Stimulated activated naive B cell treated with anti-CD40 and anti-IgM and Interleukin-4, amounts not matched to agents 10 μg/mL and 1 μg/mL and 100 μg/mL, for 72 hours (primary cell): ENCODE results near the gene PAGE4.

Experiments
- ATAC-seq, 2 donors: fragments of 150-1000 bp; cut with Tn5 transposase; replicated peaks; 2 replicates each; pipeline ENCODE4 v1.10.0; 2021; ENCODE audit warnings: moderate library complexity in 1 of 2
- DNase-seq: peaks from one replicate; pipeline ENCODE4 v3.0.0; 2021
- H3K27ac Mint-ChIP-seq: one replicate; pipeline ENCODE4 v1.8.0; 2022; ENCODE audit warnings: mild to moderate bottlenecking, mixed read lengths
- H3K27me3 Mint-ChIP-seq, 2 donors: one replicate each; pipeline ENCODE4 v1.8.0; 2022; ENCODE audit warnings: mixed read lengths in 2 of 2
- H3K36me3 Mint-ChIP-seq, 2 donors: one replicate each; pipeline ENCODE4 v1.8.0; 2022; ENCODE audit warnings: mixed read lengths in 2 of 2, mild to moderate bottlenecking in 1 of 2
- H3K4me1 Mint-ChIP-seq, 2 donors: one replicate each; pipeline ENCODE4 v1.8.0; 2022; ENCODE audit warnings: mixed read lengths in 2 of 2, mild to moderate bottlenecking in 1 of 2
- H3K4me3 Mint-ChIP-seq, 2 donors: one replicate each; pipeline ENCODE4 v1.8.0; 2022; ENCODE audit warnings: mild to moderate bottlenecking in 2 of 2, mixed read lengths in 2 of 2, moderate library complexity in 1 of 2
- H3K9me3 Mint-ChIP-seq, 2 donors: one replicate each; pipeline ENCODE4 v1.8.0; 2022; ENCODE audit warnings: mixed read lengths in 2 of 2, mild to moderate bottlenecking in 1 of 2

Gene PAGE4

GRCh38 chrX:49829016-49829415 lies at the start of gene PAGE4:
TSS of gene PAGE4 (plus strand) at chrX:49829303. CDS start at chrX:49830429, 1,126 bp downstream.
- no peak for DNase-seq
- Mint-ChIP-seq H3K9me3 (no peaks in the 10 kb centered on the region), H3K4me1 (no peaks in the 10 kb centered on the region), H3K4me3 (no peak within 1 kb of the TSS), H3K36me3 (no peaks in the 10 kb centered on the region), H3K27me3 (peaks cover 14 to 31% of the 10 kb centered on the region in 2 donors), H3K27ac (peak within 1 kb of the TSS; percentile 56)
- no peak for ATAC-seq

- H3K4me1 Mint-ChIP-seq: no peaks in the 10 kb centered on the region
- H3K4me3 Mint-ChIP-seq: no peak overlapping the region
- H3K9me3 Mint-ChIP-seq: no peaks in the 10 kb centered on the region
- ATAC-seq (no peak), DNase-seq (no peak)
- H3K27me3 Mint-ChIP-seq: peaks cover 0 to 3% of the 10 kb centered on the region in 2 donors
- no peaks in the 10 kb centered on the region for H3K36me3 Mint-ChIP-seq
- no peak overlapping the region for H3K27ac Mint-ChIP-seq
These were observed 44.3 kb upstream of the PAGE4 start for GRCh38 chrX:49784747-49785280.

GRCh38 chrX:49792376-49792775 lies 36.7 kb upstream of the PAGE4 start:
- ATAC-seq (no peak), DNase-seq (no peak)
- no peaks in the 10 kb centered on the region for H3K36me3 Mint-ChIP-seq
- H3K4me1 Mint-ChIP-seq: no peaks in the 10 kb centered on the region
- H3K27ac Mint-ChIP-seq: no peak overlapping the region
- H3K9me3 Mint-ChIP-seq: no peaks in the 10 kb centered on the region
- H3K27me3 Mint-ChIP-seq: peaks cover under 1 to 2% of the 10 kb centered on the region in 2 donors
- H3K4me3 Mint-ChIP-seq: no peak overlapping the region

GRCh38 chrX:49793686-49794085 lies 35.4 kb upstream of the PAGE4 start:
- peaks cover 9 to 10% of the 10 kb centered on the region in 2 donors for H3K27me3 Mint-ChIP-seq
- no peaks in the 10 kb centered on the region for H3K4me1 Mint-ChIP-seq
- ATAC-seq: no peak
- H3K27ac Mint-ChIP-seq: no peak overlapping the region
- no peak overlapping the region for H3K4me3 Mint-ChIP-seq
- no peaks in the 10 kb centered on the region for H3K9me3 Mint-ChIP-seq
- H3K36me3 Mint-ChIP-seq: no peaks in the 10 kb centered on the region
- no peak for DNase-seq

DNA sequence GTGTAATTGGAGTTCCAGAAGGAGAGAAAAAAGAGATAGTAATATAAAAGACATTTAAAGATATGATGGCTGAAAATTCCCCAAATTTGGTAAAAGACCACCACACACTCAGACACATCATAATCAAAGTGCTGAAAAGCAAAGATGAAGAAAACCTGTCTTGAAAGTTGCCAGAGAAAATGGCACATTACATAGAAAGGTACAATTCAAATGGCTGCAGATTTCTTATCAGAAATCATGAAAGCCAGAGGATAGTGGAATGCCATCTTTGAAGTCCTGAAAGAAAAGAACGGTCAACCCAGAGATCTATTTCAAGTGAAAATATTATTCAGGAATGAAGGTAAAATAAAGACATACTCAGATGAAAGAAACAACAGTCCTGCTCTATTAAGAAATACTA lies 29.3 kb upstream of the PAGE4 start:
- no peaks in the 10 kb centered on the region for H3K4me1 Mint-ChIP-seq
- no peaks in the 10 kb centered on the region for H3K9me3 Mint-ChIP-seq
- no peak for DNase-seq
- H3K4me3 Mint-ChIP-seq: no peak overlapping the region
- H3K36me3 Mint-ChIP-seq: no peaks in the 10 kb centered on the region
- H3K27me3 Mint-ChIP-seq: peaks cover 9 to 10% of the 10 kb centered on the region in 2 donors
- H3K27ac Mint-ChIP-seq: no peak overlapping the region
- no peak for ATAC-seq

DNA sequence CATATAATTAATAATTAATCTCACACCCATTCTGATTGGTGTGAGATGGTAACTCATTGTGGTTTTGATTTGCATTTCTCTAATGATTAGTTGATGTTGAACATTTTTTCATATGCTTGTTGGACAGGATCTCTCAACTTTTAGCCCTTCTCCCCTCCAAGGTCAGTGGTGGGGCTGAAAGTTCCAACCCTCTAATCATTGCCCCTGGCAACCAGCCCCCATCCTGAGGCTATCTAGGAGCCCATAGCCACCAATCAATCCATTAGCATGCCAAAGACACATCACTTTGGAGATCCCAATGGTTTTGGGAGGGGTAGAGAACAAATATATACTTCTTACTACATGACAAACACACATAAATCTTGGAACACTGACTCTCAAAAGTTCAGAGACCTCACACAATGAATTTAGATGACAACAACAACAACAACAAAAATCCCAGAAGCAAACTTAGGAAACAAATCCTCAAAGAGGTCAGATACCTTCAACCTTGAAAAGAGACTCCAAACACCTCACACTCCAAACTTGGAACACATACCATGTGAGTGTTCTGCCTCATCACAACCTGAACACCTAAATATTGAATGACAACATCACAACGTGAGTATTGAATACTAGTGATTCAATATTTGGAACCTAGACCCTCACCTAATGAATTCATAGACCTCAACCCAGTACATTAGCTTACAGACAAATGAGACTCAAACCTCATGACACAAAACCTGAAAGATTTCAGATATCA lies 19.0 kb upstream of the PAGE4 start:
- peaks cover 9% of the 10 kb centered on the region in 2 donors for H3K9me3 Mint-ChIP-seq
- H3K27me3 Mint-ChIP-seq: peaks cover 0 to 10% of the 10 kb centered on the region in 2 donors
- no peaks in the 10 kb centered on the region for H3K36me3 Mint-ChIP-seq
- no peak overlapping the region for H3K27ac Mint-ChIP-seq
- ATAC-seq (no peak), DNase-seq (no peak)
- no peak overlapping the region for H3K4me3 Mint-ChIP-seq
- no peaks in the 10 kb centered on the region for H3K4me1 Mint-ChIP-seq

DNA sequence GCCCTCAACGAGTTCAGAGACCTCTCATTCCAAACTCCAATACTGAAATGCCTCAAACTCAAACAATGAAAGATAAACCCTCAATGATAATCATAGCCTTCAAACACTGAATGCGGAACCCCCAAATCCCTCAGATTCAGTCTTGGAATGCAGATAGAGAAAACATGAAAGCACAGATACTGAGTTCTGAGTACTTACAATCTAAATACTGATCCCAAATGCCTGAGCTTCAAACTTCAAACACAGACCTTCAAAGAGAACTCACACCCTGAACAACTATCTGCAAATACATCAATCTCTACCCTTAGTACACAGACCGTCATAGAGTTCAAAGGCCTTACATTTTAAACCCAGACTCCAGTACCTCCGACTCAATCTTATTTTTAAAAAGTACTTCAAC lies 16.9 kb upstream of the PAGE4 start:
- Mint-ChIP-seq H3K4me3 (no peak overlapping the region), H3K27ac (no peak overlapping the region), H3K36me3 (no peaks in the 10 kb centered on the region), H3K27me3 (peaks cover 0 to 19% of the 10 kb centered on the region in 2 donors), H3K4me1 (no peaks in the 10 kb centered on the region), H3K9me3 (no peaks in the 10 kb centered on the region)
- ATAC-seq: no peak
- DNase-seq: no peak

GRCh38 chrX:49816435-49816834 lies 12.7 kb upstream of the PAGE4 start:
- Mint-ChIP-seq H3K4me3 (no peak overlapping the region), H3K27me3 (peaks cover 0 to 13% of the 10 kb centered on the region in 2 donors), H3K4me1 (no peaks in the 10 kb centered on the region), H3K27ac (no peak overlapping the region), H3K9me3 (no peaks in the 10 kb centered on the region), H3K36me3 (no peaks in the 10 kb centered on the region)
- DNase-seq: no peak
- no peak for ATAC-seq

DNA sequence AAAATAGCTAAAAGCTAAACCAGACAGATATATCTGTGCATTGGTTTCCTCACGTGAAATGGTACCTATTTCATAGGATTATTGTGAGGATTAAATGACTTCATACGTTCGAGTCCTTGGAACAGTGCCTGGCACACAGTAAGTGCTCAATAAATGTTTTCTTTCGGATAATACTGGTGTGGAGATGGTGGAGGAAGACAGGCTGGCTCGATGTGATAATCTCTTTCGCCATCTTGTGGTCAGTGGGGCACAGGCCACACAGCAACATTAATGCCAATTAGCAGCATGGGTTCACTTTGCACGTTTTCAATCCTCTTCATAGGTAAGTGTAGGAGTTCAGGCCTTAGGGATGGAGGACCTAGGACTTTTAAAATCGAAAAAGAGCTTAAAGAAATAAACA lies 9.3 kb downstream of the PAGE4 start:
- Mint-ChIP-seq H3K4me3 (no peak overlapping the region), H3K36me3 (no peaks in the 10 kb centered on the region), H3K27me3 (peaks cover 0 to 7% of the 10 kb centered on the region in 2 donors), H3K4me1 (peaks cover 0 to 2% of the 10 kb centered on the region in 2 donors), H3K27ac (no peak overlapping the region), H3K9me3 (no peaks in the 10 kb centered on the region)
- DNase-seq (peak; percentile 5), ATAC-seq (peak; percentile 61 to 80)

- peak; percentile 55 to 82 for ATAC-seq
- H3K4me3 Mint-ChIP-seq: no peak overlapping the region
- no peak overlapping the region for H3K27ac Mint-ChIP-seq
- H3K27me3 Mint-ChIP-seq: peaks cover 0 to 11% of the 10 kb centered on the region in 2 donors
- no peaks in the 10 kb centered on the region for H3K36me3 Mint-ChIP-seq
- H3K4me1 Mint-ChIP-seq: peaks cover 0 to 2% of the 10 kb centered on the region in 2 donors
- DNase-seq: peak; percentile 35
- H3K9me3 Mint-ChIP-seq: no peaks in the 10 kb centered on the region
These were observed 11.6 kb downstream of the PAGE4 start for GRCh38 chrX:49840679-49841078.

DNA sequence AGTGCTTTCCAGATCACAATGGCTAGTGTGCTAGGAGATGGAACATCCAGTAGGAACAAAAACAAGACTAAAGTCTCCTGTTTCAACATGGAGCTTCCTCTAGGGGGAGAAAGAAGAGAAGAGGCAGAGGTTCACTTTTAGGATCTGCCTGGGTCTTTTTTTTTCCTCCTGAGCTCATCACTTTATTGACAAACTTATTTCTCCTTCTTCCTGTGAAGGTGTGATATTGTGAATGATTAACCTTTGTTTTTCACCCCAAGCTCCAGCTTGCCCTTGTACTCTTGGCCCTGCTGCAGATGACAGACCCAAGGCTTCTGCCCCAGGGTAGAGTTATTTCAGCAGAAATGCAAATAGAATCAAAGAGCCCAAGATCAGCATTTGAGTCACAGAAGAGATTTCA lies 13.5 kb downstream of the PAGE4 start:
- no peak for ATAC-seq
- Mint-ChIP-seq H3K4me1 (peaks cover 0 to 2% of the 10 kb centered on the region in 2 donors), H3K36me3 (no peaks in the 10 kb centered on the region), H3K27me3 (peaks cover 0 to 14% of the 10 kb centered on the region in 2 donors), H3K9me3 (no peaks in the 10 kb centered on the region), H3K4me3 (no peak overlapping the region), H3K27ac (no peak overlapping the region)
- no peak for DNase-seq

- Mint-ChIP-seq H3K9me3 (no peaks in the 10 kb centered on the region), H3K27ac (no peak overlapping the region), H3K4me1 (peaks cover 0 to 2% of the 10 kb centered on the region in 2 donors), H3K27me3 (peaks cover 6 to 12% of the 10 kb centered on the region in 2 donors), H3K36me3 (no peaks in the 10 kb centered on the region), H3K4me3 (no peak overlapping the region)
- no peak for ATAC-seq
- no peak for DNase-seq
These were observed 15.5 kb downstream of the PAGE4 start for GRCh38 chrX:49844611-49845010.

DNA sequence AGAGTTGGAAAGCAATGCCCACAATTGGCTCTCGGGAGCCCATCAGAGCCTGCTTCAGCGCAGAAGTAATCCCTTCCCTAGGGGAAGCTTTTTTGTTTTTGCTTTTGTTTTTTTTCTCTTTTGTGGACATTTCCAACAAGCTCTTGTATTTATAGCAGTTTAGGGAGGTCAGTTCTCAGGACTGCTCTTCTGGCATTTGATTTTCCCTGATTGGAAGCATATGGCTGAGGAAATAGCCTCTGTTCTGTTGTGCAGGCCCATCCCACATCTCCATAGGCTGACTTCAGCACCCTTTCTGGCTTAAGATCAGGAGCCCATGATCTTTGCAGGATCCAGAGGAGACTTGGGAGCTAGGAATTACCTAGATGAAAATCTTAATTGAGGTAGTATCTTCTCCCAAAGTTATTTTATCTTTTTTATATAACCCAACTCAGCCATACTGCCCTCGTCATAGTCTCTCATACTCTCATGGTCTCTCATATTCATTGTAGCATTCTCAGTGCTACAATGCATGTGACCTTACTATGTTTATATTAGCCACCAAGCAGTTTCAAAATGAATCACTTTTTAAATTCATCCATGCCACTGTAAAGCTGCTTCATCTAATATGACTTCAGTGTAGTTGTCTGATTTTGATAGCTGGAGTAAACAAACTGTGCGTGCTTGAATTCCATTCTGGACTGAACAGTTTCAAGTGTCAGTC lies 16.7 kb downstream of the PAGE4 start:
- no peaks in the 10 kb centered on the region for H3K4me1 Mint-ChIP-seq
- no peak for DNase-seq
- peaks cover 7 to 15% of the 10 kb centered on the region in 2 donors for H3K27me3 Mint-ChIP-seq
- H3K9me3 Mint-ChIP-seq: no peaks in the 10 kb centered on the region
- no peaks in the 10 kb centered on the region for H3K36me3 Mint-ChIP-seq
- ATAC-seq: no peak
- no peak overlapping the region for H3K27ac Mint-ChIP-seq
- no peak overlapping the region for H3K4me3 Mint-ChIP-seq

- Mint-ChIP-seq H3K4me1 (no peaks in the 10 kb centered on the region), H3K4me3 (no peak overlapping the region), H3K36me3 (no peaks in the 10 kb centered on the region), H3K27me3 (peaks cover 9 to 17% of the 10 kb centered on the region in 2 donors), H3K27ac (no peak overlapping the region), H3K9me3 (no peaks in the 10 kb centered on the region)
- ATAC-seq (no peak), DNase-seq (no peak)
These were observed 17.4 kb downstream of the PAGE4 start for GRCh38 chrX:49846522-49846921.

DNA sequence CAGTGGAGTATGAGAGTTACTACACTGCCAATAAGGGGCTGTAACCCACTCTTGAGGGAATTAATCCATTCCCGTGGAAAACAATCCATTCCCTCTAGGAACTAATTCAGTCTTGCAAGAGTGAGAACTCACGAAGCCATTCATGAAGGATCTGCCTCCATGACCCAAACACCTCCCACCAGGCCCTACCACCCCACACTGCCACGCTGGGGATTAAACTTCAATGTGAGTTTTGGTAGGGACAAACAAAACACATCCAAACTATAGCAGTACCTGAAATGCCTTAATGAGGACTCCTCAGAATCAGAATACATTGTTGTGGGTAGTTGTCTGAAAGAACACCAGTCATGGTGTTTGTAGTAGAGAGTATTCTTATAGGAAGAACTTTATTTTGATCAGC lies 19.2 kb downstream of the PAGE4 start:
- DNase-seq (no peak), ATAC-seq (no peak)
- H3K4me1 Mint-ChIP-seq: no peaks in the 10 kb centered on the region
- peaks cover 14 to 25% of the 10 kb centered on the region in 2 donors for H3K27me3 Mint-ChIP-seq
- H3K9me3 Mint-ChIP-seq: no peaks in the 10 kb centered on the region
- no peaks in the 10 kb centered on the region for H3K36me3 Mint-ChIP-seq
- H3K27ac Mint-ChIP-seq: no peak overlapping the region
- no peak overlapping the region for H3K4me3 Mint-ChIP-seq
